CD14-positive monocyte (primary cell): ENCODE results near the gene RTBDN. TPM values are rescaled to one million over a fixed set of nuclear protein-coding genes. Genes with fewer than 3 reads are reported as not detected.

Source experiments
- DNase-seq, 3 donors: peaks; one replicate each; pipeline ENCODE4 v3.0.0-alpha.2; 2011 to 2022
- H2AFZ ChIP-seq: 2 replicates; pipeline ENCODE4 v1.6.0; 2012; ENCODE audit warnings: mild to moderate bottlenecking, low read depth, low read length, inconsistent platforms; ENCODE audit not compliant: insufficient read depth, poor library complexity, severe bottlenecking
- H3K27ac ChIP-seq, 2 donors: 1 replicate in 1 of 2; 2 replicates in 1 of 2; pipeline ENCODE4 v1.5.1; 2012 to 2013; ENCODE audit warnings: low read length in 2 of 2, control low read depth in 1 of 2, inconsistent platforms in 1 of 2, low read depth in 1 of 2, mild to moderate bottlenecking in 1 of 2
- H3K27me3 ChIP-seq, 2 donors: one replicate each; pipeline versions ENCODE4 v1.6.0 to v1.6.1; 2011 to 2013; ENCODE audit warnings: low read length in 2 of 2; ENCODE audit not compliant: control insufficient read depth in 2 of 2, insufficient read depth in 2 of 2
- H3K36me3 ChIP-seq, 2 donors: replicated peaks in 1 of 2; 1 replicate in 1 of 2; 2 replicates in 1 of 2; pipeline versions ENCODE4 v1.5.1 to v1.6.1; 2012 to 2013; ENCODE audit warnings: low read length in 2 of 2, control low read depth in 1 of 2, inconsistent platforms in 1 of 2, mild to moderate bottlenecking in 1 of 2; ENCODE audit not compliant: insufficient read depth in 2 of 2, control insufficient read depth in 1 of 2
- H3K4me1 ChIP-seq, 2 donors: 1 replicate in 1 of 2; 2 replicates in 1 of 2; pipeline versions ENCODE4 v1.5.1 to v1.6.1; 2012 to 2013; ENCODE audit warnings: low read length in 2 of 2, control low read depth in 1 of 2, inconsistent platforms in 1 of 2, mild to moderate bottlenecking in 1 of 2, moderate library complexity in 1 of 2; ENCODE audit not compliant: insufficient read depth in 2 of 2, control insufficient read depth in 1 of 2
- H3K4me2 ChIP-seq: replicated peaks from 2 replicates; pipeline ENCODE3; 2012; ENCODE audit warnings: low read length, moderate library complexity, mild to moderate bottlenecking; ENCODE audit not compliant: poor library complexity, severe bottlenecking; ENCODE audit errors: extremely low read depth
- H3K4me3 ChIP-seq, 3 experiments: fragments of 200-600 bp in 1 of 3; sonication (generic) in 1 of 3; replicated peaks in 1 of 3; 1 replicate in 2 of 3; 2 replicates in 1 of 3; pipeline ENCODE4 v1.5.1; 2011 to 2013; ENCODE audit warnings: low read length in 3 of 3, mild to moderate bottlenecking in 3 of 3, control low read depth in 2 of 3, low read depth in 2 of 3, inconsistent platforms in 1 of 3, moderate library complexity in 1 of 3
- H3K79me2 ChIP-seq: 2 replicates; pipeline ENCODE4 v1.6.0; 2012; ENCODE audit warnings: mild to moderate bottlenecking, control low read depth, inconsistent platforms, low read length, moderate library complexity; ENCODE audit not compliant: insufficient read depth
- H3K9ac ChIP-seq: 2 replicates; pipeline ENCODE4 v1.6.0; 2017; ENCODE audit warnings: low read length, mild to moderate bottlenecking; ENCODE audit not compliant: insufficient read depth, poor library complexity, severe bottlenecking
- H3K9me3 ChIP-seq, 2 donors: replicated peaks in 1 of 2; 1 replicate in 1 of 2; 2 replicates in 1 of 2; pipeline versions ENCODE4 v1.5.1 to v1.6.1; 2012 to 2013; ENCODE audit warnings: low read length in 2 of 2, control low read depth in 1 of 2; ENCODE audit not compliant: control insufficient read depth in 1 of 2, insufficient read depth in 1 of 2
- H4K20me1 ChIP-seq: 2 replicates; pipeline ENCODE4 v1.6.0; 2012; ENCODE audit warnings: mild to moderate bottlenecking, low read length, control low read depth, moderate library complexity; ENCODE audit not compliant: insufficient read depth
- H3K27ac Mint-ChIP-seq, 7 donors: one replicate each; pipeline ENCODE4 v1.8.0; 2020; ENCODE audit warnings: mild to moderate bottlenecking in 7 of 7, mixed read lengths in 7 of 7, moderate library complexity in 6 of 7, inconsistent platforms in 2 of 7
- H3K27me3 Mint-ChIP-seq, 3 donors: one replicate each; pipeline ENCODE4 v1.8.0; 2021 to 2022; ENCODE audit warnings: low read depth in 3 of 3, mild to moderate bottlenecking in 3 of 3, mixed read lengths in 3 of 3, moderate library complexity in 3 of 3, inconsistent platforms in 1 of 3
- H3K36me3 Mint-ChIP-seq, 2 donors: one replicate each; pipeline ENCODE4 v1.8.0; 2020; ENCODE audit warnings: mixed read lengths in 2 of 2, inconsistent platforms in 1 of 2, mild to moderate bottlenecking in 1 of 2
- H3K4me1 Mint-ChIP-seq: one replicate; pipeline ENCODE4 v1.8.0; 2020; ENCODE audit warnings: mild to moderate bottlenecking, mixed read lengths
- H3K4me3 Mint-ChIP-seq, 2 donors: one replicate each; pipeline ENCODE4 v1.8.0; 2020; ENCODE audit warnings: mild to moderate bottlenecking in 2 of 2, mixed read lengths in 2 of 2, moderate library complexity in 1 of 2
- H3K9me3 Mint-ChIP-seq, 7 donors: one replicate each; pipeline ENCODE4 v1.8.0; 2020 to 2022; ENCODE audit warnings: mixed read lengths in 7 of 7, mild to moderate bottlenecking in 6 of 7, moderate library complexity in 6 of 7, inconsistent platforms in 2 of 7
- CTCF ChIP-seq: fragments of 200-600 bp; IDR thresholded peaks from one replicate; pipeline ENCODE4 v1.8.0; 2022; ENCODE audit warnings: antibody characterized with exemption, mild to moderate bottlenecking
- WGBS: methylation state at CpG from one replicate; pipeline ENCODE4 v1.1.5; 2013; ENCODE audit warnings: missing lambda C conversion rate; ENCODE audit not compliant: insufficient coverage; 5-methylcytosine and 5-hydroxymethylcytosine counted together
- intact Hi-C, 2 donors: fragments of 100-400 bp; cut with micrococcal nuclease; formaldehyde crosslinking; loops; one replicate each; pipeline versions ENCODE4 v1.15.0 to v1.15.1; 2023
- polyA plus RNA-seq, 3 donors: library from polyadenylated mRNA; depleted of rRNA in 1 of 3; unstranded in 2 of 3; stranded (reverse) in 1 of 3; fragments of 300-500 nt in 2 of 3; fragments of >200 nt in 1 of 3; fragmentation: Illumina TruSeq in 2 of 3; gene quantifications; 1 replicate in 2 of 3; 2 replicates in 1 of 3; pipeline ENCODE4 v1.2.3, GENCODE V29; 2012 to 2021

RTBDN gene
- polyA plus RNA-seq, 3 donors = not detected

- no peak for TF ChIP-seq CTCF
- Mint-ChIP-seq H3K27ac (peak within 1 kb of the TSS; percentile 97 to 98 (median 97)), H3K27me3 (peaks cover 4 to 20% (median 11%) of the 10 kb centered on the region in 3 donors), H3K9me3 (peaks cover 8 to 32% (median 18%) of the 10 kb centered on the region in 7 donors), H3K36me3 (peaks cover 9 to 19% of the 10 kb centered on the region in 2 donors), H3K4me1 (peaks cover 52% of the 10 kb centered on the region), H3K4me3 (peak within 1 kb of the TSS; percentile 86 to 92)
- Histone ChIP-seq H3K27me3 (peaks cover 0 to 4% of the 10 kb centered on the region in 2 donors), H3K79me2 (no peaks in the 10 kb centered on the region), H3K4me2 (peak within 1 kb of the TSS; percentile 83), H3K9ac (peak within 1 kb of the TSS; percentile 86), H3K4me1 (peaks cover 59 to 68% of the 10 kb centered on the region in 2 donors), H3K27ac (peak within 1 kb of the TSS; percentile 90 to 94), H4K20me1 (peaks cover 15% of the 10 kb centered on the region), H3K36me3 (peaks cover 0 to 11% of the 10 kb centered on the region in 2 donors), H2AFZ (peak within 1 kb of the TSS; percentile 68), H3K4me3 (peak within 1 kb of the TSS; percentile 57 to 80 (median 78)), H3K9me3 (peaks cover 4 to 21% of the 10 kb centered on the region in 2 donors)
- intact Hi-C loops = loop anchor here in 1 of 2 donors (10.0 kb wide), 2 partner anchors 54 to 84 kb away; partner anchors contain the start of genes CALR, DAND5 and FARSA
- peak; percentile 96 to 98 (median 97) for DNase-seq
- under 1% methylated on average over 36 of the region's 38 CpGs for WGBS
These were observed 46.9 kb upstream of the RTBDN start, which contains the start of gene DNASE2 for GRCh38 chr19:12881172-12881808. DNASE2 (minus strand) TSS chr19:12881449; CDS start chr19:12881375, 74 bp downstream.

GRCh38 chr19:12880551-12881171 lies 46.3 kb upstream of the RTBDN start:
- intact Hi-C loops = loop anchor here in 1 of 2 donors (10.0 kb wide), 2 partner anchors 54 to 84 kb away; partner anchors contain the start of genes CALR, DAND5 and FARSA
- Mint-ChIP-seq H3K4me3 (peak overlapping the region; percentile 86 to 92), H3K36me3 (peaks cover 9 to 26% of the 10 kb centered on the region in 2 donors), H3K9me3 (peaks cover 8 to 32% (median 18%) of the 10 kb centered on the region in 7 donors), H3K27ac (peak overlapping the region; percentile 93 to 98 (median 97)), H3K27me3 (peaks cover 0 to 14% (median 8%) of the 10 kb centered on the region in 3 donors), H3K4me1 (peaks cover 50% of the 10 kb centered on the region)
- H3K79me2 ChIP-seq = no peaks in the 10 kb centered on the region
- peaks cover 53 to 62% of the 10 kb centered on the region in 2 donors for H3K4me1 ChIP-seq
- H4K20me1 ChIP-seq = peaks cover 21% of the 10 kb centered on the region
- peaks cover 4 to 21% of the 10 kb centered on the region in 2 donors for H3K9me3 ChIP-seq
- H2AFZ ChIP-seq = peak overlapping the region; percentile 68
- peak overlapping the region; percentile 90 to 94 for H3K27ac ChIP-seq
- no peaks in the 10 kb centered on the region for H3K27me3 ChIP-seq
- DNase-seq = no peak
- H3K9ac ChIP-seq = peak overlapping the region; percentile 86
- H3K4me3 ChIP-seq = peak overlapping the region; percentile 57 to 80 (median 78)
- H3K4me2 ChIP-seq = peak overlapping the region; percentile 83
- peaks cover 0 to 11% of the 10 kb centered on the region in 2 donors for H3K36me3 ChIP-seq
- WGBS = 3% methylated on average over 22 of the region's 29 CpGs
- TF ChIP-seq CTCF = no peak
